Measurements from ENCODE around the gene PCSK5. TPM values are rescaled to one million over a fixed set of nuclear protein-coding genes. Genes with fewer than 3 reads are reported as not detected.

PCSK5 gene
- total and polyA plus RNA-seq, 4 donors, result 0.58 to 3.6 (median 0.82) TPM

DNA sequence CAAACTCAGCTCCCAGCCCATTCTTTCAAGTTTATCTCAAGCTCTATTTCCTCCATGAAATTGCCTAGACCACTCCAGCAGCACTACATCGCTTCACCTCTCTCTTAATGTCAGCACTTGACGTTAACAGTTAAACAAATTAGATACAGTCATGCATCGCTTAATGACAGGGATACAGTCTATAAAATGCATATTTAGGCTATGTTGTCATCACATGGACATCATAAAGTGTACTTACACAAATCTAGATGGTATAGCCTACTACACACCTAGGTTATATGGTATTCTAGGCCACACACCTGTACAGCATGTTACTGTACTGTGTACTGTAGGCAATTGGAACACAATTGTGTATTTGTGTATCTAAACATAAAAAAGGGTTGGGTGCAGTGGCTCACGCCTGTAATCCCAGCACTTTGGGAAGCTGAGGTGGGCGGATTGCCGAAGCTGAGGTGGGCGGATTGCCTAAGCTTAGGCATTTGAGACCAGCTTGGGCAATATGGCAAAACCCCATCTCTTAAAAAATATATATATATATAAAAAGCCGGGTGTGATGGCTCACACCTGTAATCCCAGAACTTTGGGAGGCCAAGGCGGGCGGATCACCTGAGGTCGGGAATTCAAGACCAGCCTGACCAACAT is 13.4 kb upstream of the PCSK5 start:
- H3K27ac ChIP-seq (ENCODE audit: low read depth in 1 of 2, low read length in 2 of 2), result no peak overlapping the region
- H3K9me3 ChIP-seq (ENCODE audit: control insufficient read depth in 4 of 4, low read length in 3 of 4), result no peaks in the 10 kb centered on the region
- no peak overlapping the region for H3K9ac ChIP-seq (ENCODE audit: low read depth in 1 of 2, low read length in 2 of 2)
- H3K36me3 ChIP-seq (ENCODE audit: control insufficient read depth in 4 of 4, insufficient read depth in 3 of 4, low read depth in 1 of 4, low read length in 3 of 4), result no peaks in the 10 kb centered on the region
- DNase-seq (ENCODE audit: low spot score), result no peak
- H3K4me3 ChIP-seq (ENCODE audit: low read depth in 1 of 3, low read length in 3 of 3), result no peak overlapping the region
- no peaks in the 10 kb centered on the region for H3K27me3 ChIP-seq (ENCODE audit: control insufficient read depth in 4 of 4, insufficient read depth in 4 of 4, low read length in 3 of 4)
- H3K4me1 ChIP-seq (ENCODE audit: control insufficient read depth in 4 of 4, insufficient read depth in 4 of 4, low read length in 3 of 4), result no peaks in the 10 kb centered on the region
- WGBS, result 93% methylated on average over 11 of the region's 11 CpGs
- TF ChIP-seq FOXA2 (IDR thresholded peaks at IDR 0.05), result no peak
- no peak for TF ChIP-seq EGR1 (IDR thresholded peaks at IDR 0.05; ENCODE audit: low read depth in 2 of 2)
- no peak for TF ChIP-seq HNF4G (IDR thresholded peaks at IDR 0.05)
- no peak for TF ChIP-seq MAX (IDR thresholded peaks at IDR 0.05)
- TF ChIP-seq FOXA1 (IDR thresholded peaks at IDR 0.05), result no peak
- TF ChIP-seq YY1 (IDR thresholded peaks at IDR 0.05), result no peak
- no peak for TF ChIP-seq RAD21 (IDR thresholded peaks at IDR 0.05)
- no peak for TF ChIP-seq HNF4A (conservative IDR thresholded peaks at IDR 0.05)
- no peak for TF ChIP-seq SP1 (IDR thresholded peaks at IDR 0.05)
- no peak for TF ChIP-seq NR2F2 (IDR thresholded peaks at IDR 0.05)
- no peak for TF ChIP-seq RXRA (IDR thresholded peaks at IDR 0.05)
- TF ChIP-seq GABPA (IDR thresholded peaks at IDR 0.05 in 1 of 2, conservative IDR thresholded peaks at IDR 0.05 in 1 of 2), result no peak
- TF ChIP-seq REST (IDR thresholded peaks at IDR 0.05), result no peak
- TF ChIP-seq CTCF (IDR thresholded peaks at IDR 0.05; ENCODE audit: low read depth, low read length, missing input control), result no peak

DNA sequence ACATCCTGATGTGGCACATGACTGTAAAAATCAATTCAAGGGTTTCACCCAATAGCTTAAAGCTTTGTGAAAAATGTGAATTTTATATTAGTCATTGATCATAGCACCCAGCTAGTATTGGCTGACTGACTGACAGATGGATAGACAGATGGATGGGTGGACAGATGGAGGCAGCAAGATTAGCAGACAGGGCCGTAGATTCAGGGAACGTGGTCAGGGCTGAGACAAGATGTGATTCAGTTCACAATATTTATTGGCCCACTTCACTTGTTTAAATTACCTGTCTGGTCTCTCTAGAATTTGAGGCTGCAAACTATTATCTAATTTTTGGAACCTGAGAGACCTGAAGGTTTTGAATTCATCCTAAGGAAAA is 12.0 kb upstream of the PCSK5 start:
- Histone ChIP-seq H3K9me3 (ENCODE audit: control insufficient read depth in 4 of 4, low read length in 3 of 4) (no peaks in the 10 kb centered on the region), H3K27me3 (ENCODE audit: control insufficient read depth in 4 of 4, insufficient read depth in 4 of 4, low read length in 3 of 4) (no peaks in the 10 kb centered on the region), H3K9ac (ENCODE audit: low read depth in 1 of 2, low read length in 2 of 2) (no peak overlapping the region), H3K4me1 (ENCODE audit: control insufficient read depth in 4 of 4, insufficient read depth in 4 of 4, low read length in 3 of 4) (no peaks in the 10 kb centered on the region), H3K4me3 (ENCODE audit: low read depth in 1 of 3, low read length in 3 of 3) (no peak overlapping the region), H3K36me3 (ENCODE audit: control insufficient read depth in 4 of 4, insufficient read depth in 3 of 4, low read depth in 1 of 4, low read length in 3 of 4) (no peaks in the 10 kb centered on the region), H3K27ac (ENCODE audit: low read depth in 1 of 2, low read length in 2 of 2) (no peak overlapping the region)
- no peak for DNase-seq (ENCODE audit: low spot score)
- no peak for TF ChIP-seq FOXA2 (IDR thresholded peaks at IDR 0.05)
- TF ChIP-seq MAX (IDR thresholded peaks at IDR 0.05), result no peak
- TF ChIP-seq SP1 (IDR thresholded peaks at IDR 0.05), result no peak
- TF ChIP-seq, protein P1, sequence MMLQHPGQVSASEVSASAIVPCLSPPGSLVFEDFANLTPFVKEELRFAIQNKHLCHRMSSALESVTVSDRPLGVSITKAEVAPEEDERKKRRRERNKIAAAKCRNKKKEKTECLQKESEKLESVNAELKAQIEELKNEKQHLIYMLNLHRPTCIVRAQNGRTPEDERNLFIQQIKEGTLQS (IDR thresholded peaks at IDR 0.05), result no peak
- TF ChIP-seq TAF1 (conservative IDR thresholded peaks at IDR 0.05), result no peak
- TF ChIP-seq JUND (IDR thresholded peaks at IDR 0.05), result no peak
- no peak for TF ChIP-seq GABPA (IDR thresholded peaks at IDR 0.05 in 1 of 2, conservative IDR thresholded peaks at IDR 0.05 in 1 of 2)
- no peak for TF ChIP-seq NR2F2 (IDR thresholded peaks at IDR 0.05)
- no peak for TF ChIP-seq RXRA (IDR thresholded peaks at IDR 0.05)
- TF ChIP-seq YY1 (IDR thresholded peaks at IDR 0.05), result no peak
- TF ChIP-seq EGR1 (IDR thresholded peaks at IDR 0.05; ENCODE audit: low read depth in 2 of 2), result no peak
- TF ChIP-seq CTCF (IDR thresholded peaks at IDR 0.05; ENCODE audit: low read depth, low read length, missing input control), result no peak
- no peak for TF ChIP-seq HNF4G (IDR thresholded peaks at IDR 0.05)
- no peak for TF ChIP-seq HNF4A (conservative IDR thresholded peaks at IDR 0.05)
- no peak for TF ChIP-seq RAD21 (IDR thresholded peaks at IDR 0.05)
- TF ChIP-seq, protein P2, sequence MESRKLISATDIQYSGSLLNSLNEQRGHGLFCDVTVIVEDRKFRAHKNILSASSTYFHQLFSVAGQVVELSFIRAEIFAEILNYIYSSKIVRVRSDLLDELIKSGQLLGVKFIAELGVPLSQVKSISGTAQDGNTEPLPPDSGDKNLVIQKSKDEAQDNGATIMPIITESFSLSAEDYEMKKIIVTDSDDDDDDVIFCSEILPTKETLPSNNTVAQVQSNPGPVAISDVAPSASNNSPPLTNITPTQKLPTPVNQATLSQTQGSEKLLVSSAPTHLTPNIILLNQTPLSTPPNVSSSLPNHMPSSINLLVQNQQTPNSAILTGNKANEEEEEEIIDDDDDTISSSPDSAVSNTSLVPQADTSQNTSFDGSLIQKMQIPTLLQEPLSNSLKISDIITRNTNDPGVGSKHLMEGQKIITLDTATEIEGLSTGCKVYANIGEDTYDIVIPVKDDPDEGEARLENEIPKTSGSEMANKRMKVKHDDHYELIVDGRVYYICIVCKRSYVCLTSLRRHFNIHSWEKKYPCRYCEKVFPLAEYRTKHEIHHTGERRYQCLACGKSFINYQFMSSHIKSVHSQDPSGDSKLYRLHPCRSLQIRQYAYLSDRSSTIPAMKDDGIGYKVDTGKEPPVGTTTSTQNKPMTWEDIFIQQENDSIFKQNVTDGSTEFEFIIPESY (IDR thresholded peaks at IDR 0.05), result no peak
- no peak for TF ChIP-seq FOXA1 (IDR thresholded peaks at IDR 0.05)
- WGBS, result 93% methylated on average over 2 of the region's 2 CpGs
